Activated CD4-positive, alpha-beta T cell treated with anti-CD3 and anti-CD28 coated beads, Interleukin-2, amount 50 U/mL, for 48 hours (primary cell): ENCODE data around the gene CLEC4G.
"Not testable (repeated sequence)": the region's sequence is repeated elsewhere in the genome, so short reads cannot be mapped to it uniquely, and the experiment has no call there.

Experiments used
- DNase-seq, 2 experiments: peaks; one replicate each; pipeline ENCODE4 v3.0.0-alpha.2; 2020

The CLEC4G gene

GRCh38 chr19:7732045-7732444, at the start of gene CLEC4G:
TSS of gene CLEC4G (minus strand) at chr19:7732110. CDS start at chr19:7732102, 8 bp downstream.
- DNase-seq: no peak

GRCh38 chr19:7781157-7781556, 49.2 kb upstream of the CLEC4G start:
- DNase-seq: no peak

GRCh38 chr19:7779631-7780486, 47.9 kb upstream of the CLEC4G start:
- DNase-seq: no peak

GRCh38 chr19:7778081-7778480, 46.2 kb upstream of the CLEC4G start:
- DNase-seq: no peak

- no peak for DNase-seq
Observed at GRCh38 chr19:7775761-7776160, 43.9 kb upstream of the CLEC4G start.

- DNase-seq: no peak
Observed at GRCh38 chr19:7773841-7774240, 41.9 kb upstream of the CLEC4G start.

GRCh38 chr19:7772752-7773291, 40.9 kb upstream of the CLEC4G start:
- DNase-seq: peak; percentile 20 to 44

GRCh38 chr19:7771072-7771471, 39.2 kb upstream of the CLEC4G start:
- no peak for DNase-seq

- DNase-seq: no peak
Observed at GRCh38 chr19:7769171-7769570, 37.3 kb upstream of the CLEC4G start.

GRCh38 chr19:7767487-7767886, 35.6 kb upstream of the CLEC4G start:
- DNase-seq: no peak

GRCh38 chr19:7766535-7766934, 34.6 kb upstream of the CLEC4G start:
- DNase-seq: no peak

GRCh38 chr19:7765043-7765442, 33.1 kb upstream of the CLEC4G start:
- DNase-seq: not testable (repeated sequence)

- DNase-seq: not testable (repeated sequence)
Observed at GRCh38 chr19:7764157-7764556, 32.2 kb upstream of the CLEC4G start.

- no peak for DNase-seq
Observed at GRCh38 chr19:7763696-7764095, 31.8 kb upstream of the CLEC4G start.

GRCh38 chr19:7762719-7763293, 30.9 kb upstream of the CLEC4G start, which contains the start of gene CLEC4M:
TSS of gene CLEC4M (plus strand) at chr19:7763243. CDS start at chr19:7763267, 24 bp downstream.
- no peak for DNase-seq

GRCh38 chr19:7759156-7759555, 27.2 kb upstream of the CLEC4G start:
- DNase-seq: no peak

GRCh38 chr19:7757358-7757757, 25.4 kb upstream of the CLEC4G start:
- DNase-seq: no peak

GRCh38 chr19:7756258-7756657, 24.3 kb upstream of the CLEC4G start:
- DNase-seq: no peak

- DNase-seq: peak; percentile 32 to 52
Observed at GRCh38 chr19:7751157-7751783, 19.4 kb upstream of the CLEC4G start.

- DNase-seq: no peak
Observed at GRCh38 chr19:7748756-7749155, 16.8 kb upstream of the CLEC4G start.

- DNase-seq: no peak
Observed at GRCh38 chr19:7748171-7748570, 16.3 kb upstream of the CLEC4G start.

GRCh38 chr19:7746903-7747884, 15.3 kb upstream of the CLEC4G start, which contains the start of gene CD209:
TSS of gene CD209 (minus strand) at chr19:7747534. CDS start at chr19:7747511, 23 bp downstream.
- DNase-seq: no peak
